ENCODE data around the gene PTH1R. TPM values are rescaled to one million over a fixed set of nuclear protein-coding genes. Genes with fewer than 3 reads are reported as not detected.

The PTH1R gene
- total and polyA plus RNA-seq, 4 donors, result 11.2 to 29.7 (median 19.9) TPM

DNA sequence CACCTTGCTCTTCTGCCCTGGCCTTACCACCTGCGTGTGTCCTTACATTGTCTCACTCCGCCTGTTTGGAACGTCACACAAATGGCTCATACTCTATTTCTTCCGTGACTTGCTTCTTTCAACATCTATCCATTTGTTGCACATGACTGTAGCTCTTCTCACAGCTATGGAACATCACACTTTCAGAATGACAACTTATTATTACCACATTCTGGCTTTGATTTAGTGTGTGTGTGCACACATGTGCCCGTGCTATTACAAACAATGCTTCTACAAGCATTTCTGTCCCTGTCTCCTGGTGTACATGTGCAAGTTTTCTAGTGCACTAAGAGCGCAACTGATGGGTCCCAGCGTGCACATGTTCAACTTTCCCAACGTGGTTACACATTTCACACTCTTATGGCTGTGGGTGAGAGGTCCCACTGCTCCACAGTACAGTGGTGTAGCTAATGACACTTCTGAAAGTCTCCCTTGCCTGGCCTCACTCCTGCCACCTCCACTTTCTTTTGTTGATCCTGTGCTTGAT, 37.8 kb downstream of the PTH1R start:
- WGBS, 2 donors, result 78 to 81% methylated on average over 8 of the region's 8 CpGs
- no peak for DNase-seq
- Histone ChIP-seq H3K9me3 (ENCODE audit: control insufficient read depth in 4 of 4, insufficient read depth in 3 of 4, low read length in 3 of 4) (peaks cover 0 to 5% (median 2%) of the 10 kb centered on the region in 4 donors), H3K27me3 (ENCODE audit: control insufficient read depth in 3 of 3, insufficient read depth in 3 of 3, low read length in 2 of 3) (no peaks in the 10 kb centered on the region), H3K36me3 (ENCODE audit: control insufficient read depth in 4 of 4, insufficient read depth in 4 of 4, low read length in 4 of 4) (peaks cover 6 to 18% (median 12%) of the 10 kb centered on the region in 4 donors), H3K9ac (ENCODE audit: insufficient read depth in 1 of 2, low read length in 2 of 2) (no peak overlapping the region), H3K4me3 (no peak overlapping the region), H3K27ac (ENCODE audit: low read depth in 1 of 2, low read length in 1 of 2) (no peak overlapping the region), H3K4me1 (ENCODE audit: control insufficient read depth in 5 of 5, insufficient read depth in 5 of 5, low read length in 5 of 5) (peaks cover 0 to 7% (median 4%) of the 10 kb centered on the region in 5 donors)
- ATAC-seq (ENCODE audit: insufficient read depth, low FRiP score), result no peak
- TF ChIP-seq, protein P1, sequence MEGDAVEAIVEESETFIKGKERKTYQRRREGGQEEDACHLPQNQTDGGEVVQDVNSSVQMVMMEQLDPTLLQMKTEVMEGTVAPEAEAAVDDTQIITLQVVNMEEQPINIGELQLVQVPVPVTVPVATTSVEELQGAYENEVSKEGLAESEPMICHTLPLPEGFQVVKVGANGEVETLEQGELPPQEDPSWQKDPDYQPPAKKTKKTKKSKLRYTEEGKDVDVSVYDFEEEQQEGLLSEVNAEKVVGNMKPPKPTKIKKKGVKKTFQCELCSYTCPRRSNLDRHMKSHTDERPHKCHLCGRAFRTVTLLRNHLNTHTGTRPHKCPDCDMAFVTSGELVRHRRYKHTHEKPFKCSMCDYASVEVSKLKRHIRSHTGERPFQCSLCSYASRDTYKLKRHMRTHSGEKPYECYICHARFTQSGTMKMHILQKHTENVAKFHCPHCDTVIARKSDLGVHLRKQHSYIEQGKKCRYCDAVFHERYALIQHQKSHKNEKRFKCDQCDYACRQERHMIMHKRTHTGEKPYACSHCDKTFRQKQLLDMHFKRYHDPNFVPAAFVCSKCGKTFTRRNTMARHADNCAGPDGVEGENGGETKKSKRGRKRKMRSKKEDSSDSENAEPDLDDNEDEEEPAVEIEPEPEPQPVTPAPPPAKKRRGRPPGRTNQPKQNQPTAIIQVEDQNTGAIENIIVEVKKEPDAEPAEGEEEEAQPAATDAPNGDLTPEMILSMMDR (IDR thresholded peaks at IDR 0.05; ENCODE audit: control extremely low read depth, extremely low read depth), result no peak

DNA sequence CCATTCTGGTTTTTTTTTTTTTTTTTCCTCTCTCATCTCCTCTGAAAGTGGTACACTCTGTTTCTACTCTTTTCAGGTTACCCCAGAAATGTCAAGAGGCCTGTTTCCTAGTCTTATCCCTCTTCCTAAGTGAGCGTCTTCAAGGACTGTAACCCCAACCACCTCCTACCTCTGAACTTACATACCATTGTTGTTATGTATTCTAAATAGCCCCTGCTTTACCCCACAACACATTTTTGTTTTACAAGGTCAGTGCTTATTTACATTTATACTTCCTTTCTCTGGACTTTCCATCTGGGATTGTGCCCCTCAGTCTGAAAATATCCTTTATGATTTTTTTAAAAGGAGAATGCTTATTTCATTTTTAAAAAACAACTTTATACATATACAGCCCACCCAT, 38.8 kb downstream of the PTH1R start:
- ATAC-seq (ENCODE audit: insufficient read depth, low FRiP score), result no peak
- Histone ChIP-seq H3K27ac (ENCODE audit: low read depth in 1 of 2, low read length in 1 of 2) (no peak overlapping the region), H3K4me1 (ENCODE audit: control insufficient read depth in 5 of 5, insufficient read depth in 5 of 5, low read length in 5 of 5) (peaks cover 0 to 7% (median 4%) of the 10 kb centered on the region in 5 donors), H3K9me3 (ENCODE audit: control insufficient read depth in 4 of 4, insufficient read depth in 3 of 4, low read length in 3 of 4) (peaks cover 0 to 5% (median 2%) of the 10 kb centered on the region in 4 donors), H3K36me3 (ENCODE audit: control insufficient read depth in 4 of 4, insufficient read depth in 4 of 4, low read length in 4 of 4) (peaks cover 10 to 27% (median 20%) of the 10 kb centered on the region in 4 donors), H3K27me3 (ENCODE audit: control insufficient read depth in 3 of 3, insufficient read depth in 3 of 3, low read length in 2 of 3) (no peaks in the 10 kb centered on the region), H3K4me3 (no peak overlapping the region), H3K9ac (ENCODE audit: insufficient read depth in 1 of 2, low read length in 2 of 2) (no peak overlapping the region)
- 65 to 77% methylated on average over 1 of the region's 1 CpG for WGBS, 2 donors
- TF ChIP-seq, protein P1 (IDR thresholded peaks at IDR 0.05; ENCODE audit: control extremely low read depth, extremely low read depth), result no peak
- DNase-seq, result no peak

DNA sequence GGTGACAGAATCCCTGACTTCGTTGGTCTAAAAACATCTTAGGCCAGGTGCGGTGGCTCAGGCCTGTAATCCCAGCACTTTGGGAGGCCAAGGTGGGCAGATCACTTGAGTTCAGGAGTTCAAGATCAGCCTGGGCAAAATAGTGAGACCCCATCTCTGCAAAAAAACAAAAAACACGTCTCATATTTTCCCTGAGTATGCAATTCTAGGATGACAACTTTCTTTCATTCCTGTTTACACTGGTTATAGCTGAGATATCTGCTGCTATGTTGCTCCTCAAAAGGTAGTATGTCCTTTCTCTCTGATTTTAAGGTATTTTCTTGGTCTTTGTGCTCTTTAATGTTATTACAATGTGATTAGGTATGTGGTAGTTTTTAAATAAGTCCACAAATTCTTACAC, 39.3 kb downstream of the PTH1R start:
- TF ChIP-seq, protein P1 (IDR thresholded peaks at IDR 0.05; ENCODE audit: control extremely low read depth, extremely low read depth), result no peak
- WGBS, 2 donors, result 83 to 87% methylated on average over 3 of the region's 3 CpGs
- H3K4me1 ChIP-seq (ENCODE audit: control insufficient read depth in 5 of 5, insufficient read depth in 5 of 5, low read length in 5 of 5), result peaks cover 0 to 7% (median 4%) of the 10 kb centered on the region in 5 donors

DNA sequence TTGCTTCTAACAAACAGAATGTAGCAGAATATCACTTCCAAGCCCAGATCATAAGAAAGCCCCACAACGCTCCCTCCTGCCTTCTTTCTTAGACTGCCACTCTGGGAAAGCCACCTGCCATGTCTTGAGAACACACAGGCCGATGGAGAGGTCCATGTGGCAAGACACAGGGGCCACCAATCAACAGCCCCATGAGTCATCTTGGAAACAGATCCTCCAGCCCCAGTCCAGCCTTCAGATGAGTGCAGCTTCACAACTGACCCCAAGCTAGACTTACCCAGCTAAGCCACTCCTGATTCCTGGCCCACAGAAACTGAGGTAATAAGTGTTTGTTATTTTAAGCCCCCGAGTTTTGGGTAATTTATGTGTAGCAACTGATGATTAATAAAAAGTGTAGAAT, 39.7 kb downstream of the PTH1R start:
- peaks cover 0 to 5% (median 2%) of the 10 kb centered on the region in 4 donors for H3K9me3 ChIP-seq (ENCODE audit: control insufficient read depth in 4 of 4, insufficient read depth in 3 of 4, low read length in 3 of 4)
- H3K27me3 ChIP-seq (ENCODE audit: control insufficient read depth in 3 of 3, insufficient read depth in 3 of 3, low read length in 2 of 3), result no peaks in the 10 kb centered on the region
- peaks cover 10 to 36% (median 27%) of the 10 kb centered on the region in 4 donors for H3K36me3 ChIP-seq (ENCODE audit: control insufficient read depth in 4 of 4, insufficient read depth in 4 of 4, low read length in 4 of 4)
- H3K4me3 ChIP-seq, result no peak overlapping the region
- H3K9ac ChIP-seq (ENCODE audit: insufficient read depth in 1 of 2, low read length in 2 of 2), result no peak overlapping the region
- TF ChIP-seq, protein P1 (IDR thresholded peaks at IDR 0.05; ENCODE audit: control extremely low read depth, extremely low read depth), result no peak
- peaks cover 0 to 7% (median 4%) of the 10 kb centered on the region in 5 donors for H3K4me1 ChIP-seq (ENCODE audit: control insufficient read depth in 5 of 5, insufficient read depth in 5 of 5, low read length in 5 of 5)
- no peak overlapping the region for H3K27ac ChIP-seq (ENCODE audit: low read depth in 1 of 2, low read length in 1 of 2)
- 77 to 96% methylated on average over 3 of the region's 3 CpGs for WGBS, 2 donors
- DNase-seq (no peak), ATAC-seq (ENCODE audit: insufficient read depth, low FRiP score) (no peak)

More for the DNA sequence above, 39.3 kb downstream of the PTH1R start:
- no peak for ATAC-seq (ENCODE audit: insufficient read depth, low FRiP score)
- no peak overlapping the region for H3K9ac ChIP-seq (ENCODE audit: insufficient read depth in 1 of 2, low read length in 2 of 2)
- no peaks in the 10 kb centered on the region for H3K27me3 ChIP-seq (ENCODE audit: control insufficient read depth in 3 of 3, insufficient read depth in 3 of 3, low read length in 2 of 3)
- no peak for DNase-seq
- H3K4me3 ChIP-seq, result no peak overlapping the region
- no peak overlapping the region for H3K27ac ChIP-seq (ENCODE audit: low read depth in 1 of 2, low read length in 1 of 2)
- peaks cover 10 to 31% (median 24%) of the 10 kb centered on the region in 4 donors for H3K36me3 ChIP-seq (ENCODE audit: control insufficient read depth in 4 of 4, insufficient read depth in 4 of 4, low read length in 4 of 4)
- peaks cover 0 to 5% (median 2%) of the 10 kb centered on the region in 4 donors for H3K9me3 ChIP-seq (ENCODE audit: control insufficient read depth in 4 of 4, insufficient read depth in 3 of 4, low read length in 3 of 4)
